GM18508 (cell line): ENCODE data around the gene ZNF516.

Experiments used
- ATAC-seq: cut with Tn5 transposase; IDR thresholded peaks from one replicate; pipeline ENCODE4 v1.9.1; 2021; ENCODE audit warnings: moderate number of reproducible peaks; ENCODE audit not compliant: insufficient read depth, unreplicated experiment

ZNF516 gene

DNA sequence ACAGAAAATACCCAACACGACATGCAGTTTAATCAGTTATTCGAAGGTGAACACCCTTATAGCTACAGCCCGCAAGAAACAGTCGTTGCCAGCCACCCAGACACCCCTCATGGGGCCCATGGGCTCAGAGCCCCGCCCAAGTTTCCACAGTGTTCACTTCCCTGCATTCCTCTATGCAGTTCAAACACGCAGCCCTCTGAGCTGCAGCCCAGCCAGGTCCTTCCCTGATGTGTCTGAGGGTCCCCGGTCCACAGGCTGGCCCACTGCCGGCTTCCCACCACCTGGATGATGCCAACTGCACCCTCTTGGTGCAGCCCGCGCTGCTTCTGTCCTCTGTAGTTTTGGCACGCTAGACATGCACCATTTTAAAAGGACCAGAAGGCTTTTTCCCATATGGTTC is 87.4 kb downstream of the ZNF516 start:
- no peak for ATAC-seq

DNA sequence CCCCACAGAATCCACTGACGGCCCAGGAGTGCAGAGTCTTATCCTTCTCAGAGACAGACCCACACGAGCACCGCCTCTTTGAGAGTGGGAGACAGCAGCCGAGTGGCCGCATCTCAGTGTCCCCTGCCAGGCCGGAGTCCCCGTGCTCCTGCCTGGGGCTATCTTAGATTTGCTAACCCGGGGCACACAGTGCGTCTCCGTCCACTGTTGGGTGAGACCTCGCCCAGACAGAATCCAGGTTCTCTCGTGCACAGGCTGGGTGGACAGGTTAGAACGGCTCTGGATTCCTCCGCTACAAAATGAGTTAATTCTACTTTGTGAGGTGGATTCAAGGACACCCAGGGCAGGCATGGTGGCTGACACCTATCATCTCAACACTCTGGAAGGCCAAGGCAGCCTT is 88.3 kb downstream of the ZNF516 start:
- no peak for ATAC-seq

DNA sequence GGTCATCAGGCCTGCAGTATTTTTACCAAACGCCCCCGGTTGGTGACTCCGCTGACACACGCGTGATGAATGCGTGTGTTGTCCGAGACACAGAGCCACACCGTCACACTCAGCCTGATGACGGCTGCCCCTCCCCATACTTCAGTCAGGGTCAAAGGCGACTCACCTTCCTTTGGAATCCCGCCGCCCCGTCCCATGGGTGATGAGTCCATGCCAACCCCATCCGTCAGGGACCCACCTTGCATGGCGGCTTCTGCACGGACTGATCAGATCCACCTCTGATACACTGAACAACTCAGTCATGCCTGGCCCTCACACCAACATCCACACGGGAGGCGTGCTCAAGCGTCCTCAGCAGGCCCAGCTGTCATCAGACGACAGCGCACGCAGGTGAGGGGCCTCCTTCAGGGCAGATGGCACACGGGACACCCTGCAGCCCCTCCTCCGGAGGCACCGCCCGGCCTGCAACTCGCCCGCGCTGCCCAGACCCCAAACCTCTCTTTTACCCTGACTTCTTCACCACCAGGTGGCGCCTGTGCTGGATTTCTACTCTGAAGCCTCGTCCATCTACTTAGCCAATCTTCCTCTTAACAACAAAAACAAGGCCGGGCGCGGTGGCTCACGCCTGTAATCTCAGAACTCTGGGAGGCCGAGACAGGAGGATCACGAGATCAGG is 89.2 kb downstream of the ZNF516 start:
- no peak for ATAC-seq

DNA sequence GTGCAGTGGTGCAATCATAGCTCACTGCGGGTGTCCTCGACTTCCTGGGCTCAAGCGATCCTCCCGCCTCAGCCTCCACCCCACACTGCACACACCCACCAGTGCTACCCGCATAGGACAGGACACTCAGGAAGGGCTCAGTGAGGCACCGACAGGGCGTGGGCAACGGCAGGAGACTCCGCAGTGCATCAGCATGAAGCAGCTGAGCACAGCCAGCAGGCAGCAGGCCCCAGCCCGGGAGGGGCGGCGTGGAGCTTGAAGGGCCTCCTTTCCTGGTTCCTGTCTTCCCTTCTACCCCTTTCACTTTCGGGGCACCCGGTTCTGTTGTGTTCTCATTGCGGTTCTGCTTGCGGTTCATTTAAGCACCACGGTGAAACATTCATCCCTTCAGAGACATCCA is 89.8 kb downstream of the ZNF516 start:
- ATAC-seq, result no peak

DNA sequence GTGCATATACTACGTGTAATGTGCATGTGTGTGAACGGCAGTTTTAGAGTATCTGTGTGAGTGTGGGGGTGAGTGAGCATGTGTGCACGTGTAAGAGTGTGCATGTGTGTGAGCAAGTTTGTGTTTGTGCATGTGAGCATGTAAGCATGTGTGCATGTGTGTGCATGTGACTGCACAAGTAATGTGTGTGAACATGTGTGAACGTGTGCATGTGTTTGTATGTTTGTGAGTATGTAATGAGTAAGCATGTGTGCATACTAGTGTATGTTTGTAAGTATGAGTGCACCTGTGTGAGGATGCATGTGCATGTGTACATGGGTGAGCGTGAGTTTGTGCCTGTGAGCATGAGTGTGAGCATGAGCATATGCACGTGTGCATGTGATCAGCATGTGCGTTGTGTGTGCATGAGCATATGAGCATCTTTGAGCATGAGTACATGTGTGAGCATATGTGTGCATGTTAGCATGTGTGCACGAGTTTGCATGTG is 90.7 kb downstream of the ZNF516 start:
- no peak for ATAC-seq

DNA sequence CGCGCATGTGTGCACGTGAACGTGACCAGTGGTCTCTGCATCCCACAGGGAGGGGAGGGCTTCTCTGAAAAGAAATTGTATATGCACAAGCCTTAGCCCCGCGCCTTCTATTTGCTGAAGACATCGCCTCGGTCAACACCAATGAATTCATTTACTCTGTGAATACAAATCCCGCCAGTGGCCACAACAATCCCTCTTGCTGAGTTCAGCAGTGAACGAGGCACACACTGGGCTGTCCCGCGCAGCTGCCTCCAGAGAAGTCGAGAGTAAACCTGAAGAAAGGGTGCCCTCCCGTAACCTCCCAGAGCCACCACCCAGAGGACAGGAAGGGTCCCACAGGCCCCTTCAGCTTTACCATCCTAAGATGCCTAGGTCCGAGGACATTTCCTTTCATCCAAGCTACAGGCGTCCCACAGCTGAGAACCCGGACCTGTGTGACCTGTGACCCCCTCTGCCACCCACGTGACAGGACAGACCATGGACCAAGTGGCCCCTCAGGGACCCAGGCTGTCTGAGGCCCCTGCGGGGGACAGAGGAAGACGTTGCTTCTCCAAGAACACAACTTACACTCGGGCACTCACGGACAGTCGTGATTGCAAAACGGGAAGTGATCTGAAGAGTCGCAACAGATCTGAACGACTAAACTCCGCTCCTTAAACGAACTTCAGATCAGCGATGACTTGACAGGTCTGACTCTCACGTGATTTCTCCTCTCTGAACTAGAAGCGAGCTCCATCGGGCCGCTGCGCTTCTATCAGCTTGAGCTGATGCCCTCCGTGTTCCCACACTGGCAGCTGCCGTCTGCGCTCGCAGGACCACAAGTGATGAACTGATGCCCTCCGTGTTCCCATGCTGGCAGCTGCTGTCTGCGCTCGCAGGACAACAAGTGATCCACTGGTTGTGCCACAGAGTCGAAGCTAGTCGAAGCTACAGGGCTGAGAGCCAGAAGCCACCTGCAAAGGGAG is 92.7 kb downstream of the ZNF516 start:
- ATAC-seq, result no peak

DNA sequence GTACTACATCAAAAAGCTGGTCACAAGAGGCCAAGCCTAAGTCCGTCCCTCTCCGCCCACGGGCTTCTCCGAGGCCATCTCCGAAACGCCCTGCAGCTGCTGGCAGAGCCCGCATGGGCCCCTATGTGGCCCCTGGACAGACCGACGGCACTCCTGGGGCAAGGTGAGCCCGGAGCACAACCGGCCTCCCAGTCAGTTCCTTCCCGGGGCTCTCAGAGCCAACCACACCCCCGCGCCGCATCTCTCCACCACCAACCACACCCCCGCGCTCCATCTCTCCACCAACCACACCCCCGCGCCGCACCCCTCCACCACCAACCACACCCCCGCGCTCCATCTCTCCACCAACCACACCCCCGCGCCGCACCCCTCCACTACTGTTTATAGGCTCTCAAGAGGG is 93.5 kb downstream of the ZNF516 start:
- ATAC-seq, result no peak

DNA sequence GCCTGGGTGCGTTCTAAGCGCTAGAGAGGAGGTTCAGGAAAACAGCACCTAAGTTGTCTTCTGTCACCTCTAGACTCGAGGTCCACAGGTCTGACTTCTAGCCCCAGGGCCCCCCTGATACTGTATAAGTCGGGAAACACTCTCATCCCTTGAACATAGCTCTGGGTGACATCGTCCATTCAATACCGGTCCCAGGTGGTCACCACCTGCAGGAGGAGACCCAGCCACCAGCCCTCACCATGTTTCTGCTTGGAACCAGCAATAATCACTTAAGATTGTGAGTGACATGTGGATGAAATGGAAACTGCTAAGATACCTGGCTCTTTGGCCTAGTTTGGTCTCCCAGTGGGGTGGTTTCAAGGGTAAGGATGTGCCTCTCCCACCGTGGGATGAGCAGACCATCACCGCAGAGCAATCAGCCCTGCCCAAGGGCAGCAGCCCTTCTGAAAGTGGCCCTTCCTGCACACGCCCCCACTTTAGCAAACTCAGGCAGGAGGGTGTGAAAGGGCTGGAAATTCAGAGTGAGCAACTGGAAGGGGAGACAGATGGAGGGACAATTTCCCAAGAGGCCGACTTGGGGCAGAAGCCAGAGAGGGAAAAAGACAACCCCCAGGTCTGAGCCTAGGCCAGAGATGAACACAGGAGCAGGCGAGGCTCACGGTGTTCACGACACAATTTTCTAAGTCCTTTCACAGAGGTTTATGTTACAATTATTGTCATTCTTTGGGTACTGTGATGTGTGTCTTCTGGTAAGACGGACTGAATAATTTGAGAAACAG is 95.2 kb downstream of the ZNF516 start:
- no peak for ATAC-seq

DNA sequence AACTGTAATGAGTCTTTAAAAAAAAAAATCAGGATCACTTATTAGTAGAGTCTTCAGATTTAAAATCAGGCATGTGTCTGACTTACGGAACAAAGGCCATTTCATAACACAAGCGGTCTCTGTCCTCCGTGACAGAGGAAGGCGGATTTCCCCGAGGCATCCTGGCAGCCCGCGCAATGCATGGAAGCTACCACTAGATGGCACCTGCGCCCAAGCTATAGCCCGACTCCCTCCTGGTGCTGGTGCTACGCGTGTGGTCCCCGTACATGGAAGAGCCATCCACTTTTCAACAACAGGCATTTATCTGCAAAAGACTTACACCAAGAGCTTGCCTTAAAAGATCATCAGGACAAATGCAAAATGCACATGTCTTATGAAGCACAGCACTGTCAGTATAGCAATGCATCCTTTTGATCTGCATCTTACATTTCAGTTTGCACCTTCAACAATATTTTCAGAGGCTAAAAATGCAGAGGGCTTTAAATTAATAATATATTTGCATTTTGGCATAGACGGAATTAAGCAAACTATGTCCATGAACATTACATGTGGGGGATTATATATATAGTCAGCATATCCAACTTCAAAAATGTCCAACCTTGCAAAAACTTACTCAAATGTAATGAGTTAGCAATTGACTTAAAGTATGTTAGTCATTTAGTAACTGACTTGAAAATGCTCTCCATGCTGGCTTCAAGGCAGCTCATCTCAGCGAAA is 96.0 kb downstream of the ZNF516 start:
- ATAC-seq, result no peak

DNA sequence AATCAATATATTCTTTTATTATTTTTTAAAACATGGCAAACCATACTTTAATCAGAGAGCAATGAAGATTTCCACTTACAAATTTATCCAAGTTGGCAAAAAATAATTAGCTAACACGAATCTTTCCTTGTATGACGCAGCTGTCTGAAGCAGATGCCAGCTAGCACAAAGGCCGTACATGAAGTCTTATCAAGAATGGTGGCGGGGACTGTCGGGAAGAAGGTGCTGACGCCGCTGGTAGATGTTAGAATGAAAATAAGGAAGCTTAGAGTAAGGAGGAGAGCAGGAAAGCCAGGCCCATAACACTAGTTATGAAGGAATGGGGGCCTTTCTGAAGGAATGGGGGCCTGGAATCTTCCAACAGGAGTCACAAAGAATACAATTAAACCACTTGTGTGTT is 96.7 kb downstream of the ZNF516 start:
- ATAC-seq, result no peak

DNA sequence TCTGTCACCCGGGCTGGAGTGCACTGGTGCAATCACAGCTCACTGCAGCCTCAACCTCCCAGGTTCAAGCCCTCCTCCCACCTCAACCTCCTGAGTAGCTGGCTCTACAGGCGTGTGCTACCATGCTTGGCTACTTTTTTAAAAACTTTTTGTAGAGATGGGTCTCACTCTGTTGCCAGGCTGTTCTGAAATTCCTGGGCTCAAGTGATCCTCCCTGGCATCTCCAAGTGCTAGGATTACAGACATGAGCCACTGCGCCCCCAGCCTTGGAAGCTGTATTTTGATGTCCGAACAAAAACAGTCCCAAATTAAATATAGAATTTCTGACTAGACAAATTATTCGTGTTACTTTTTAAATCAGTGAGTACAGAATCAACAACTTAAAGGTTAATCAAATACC is 97.4 kb downstream of the ZNF516 start:
- ATAC-seq, result no peak

DNA sequence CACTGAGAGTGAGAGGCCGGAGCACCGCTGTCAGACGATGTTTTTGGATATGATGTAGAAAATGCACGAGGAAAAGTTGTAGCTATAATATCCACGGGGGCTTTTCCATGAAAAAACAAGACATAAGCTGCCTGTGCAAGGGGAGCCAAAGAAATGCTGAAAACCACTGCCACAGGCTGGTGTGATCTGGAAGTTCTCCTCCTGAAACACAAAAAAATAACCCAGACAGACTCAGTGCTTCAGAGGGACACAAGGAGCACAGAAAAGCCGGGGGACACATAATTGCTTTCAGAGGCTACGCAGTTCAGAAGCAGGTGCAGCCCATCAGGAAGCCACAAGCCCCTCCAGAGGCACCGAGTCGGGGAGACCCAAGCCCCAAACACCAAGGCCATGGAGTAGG is 98.2 kb downstream of the ZNF516 start:
- ATAC-seq, result no peak

DNA sequence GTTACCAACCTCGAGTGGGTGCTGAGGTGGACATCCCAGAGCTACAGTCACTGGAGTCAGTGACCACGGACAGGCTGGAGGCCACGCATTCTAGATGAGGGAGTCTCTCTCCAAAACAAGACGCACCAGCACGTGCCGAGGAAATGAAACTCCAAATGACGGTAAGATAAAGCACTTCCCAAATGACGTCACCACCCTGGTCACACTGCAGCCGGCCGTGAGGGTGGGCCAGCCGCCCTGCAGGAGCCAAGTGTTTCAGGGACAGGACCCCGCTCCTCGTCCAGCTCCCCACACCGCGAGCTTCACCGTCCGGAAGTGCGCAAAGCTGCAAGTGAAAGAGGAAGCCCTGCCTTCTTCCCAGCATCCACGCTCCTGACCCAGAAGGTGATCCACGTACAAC is 99.4 kb downstream of the ZNF516 start:
- no peak for ATAC-seq

DNA sequence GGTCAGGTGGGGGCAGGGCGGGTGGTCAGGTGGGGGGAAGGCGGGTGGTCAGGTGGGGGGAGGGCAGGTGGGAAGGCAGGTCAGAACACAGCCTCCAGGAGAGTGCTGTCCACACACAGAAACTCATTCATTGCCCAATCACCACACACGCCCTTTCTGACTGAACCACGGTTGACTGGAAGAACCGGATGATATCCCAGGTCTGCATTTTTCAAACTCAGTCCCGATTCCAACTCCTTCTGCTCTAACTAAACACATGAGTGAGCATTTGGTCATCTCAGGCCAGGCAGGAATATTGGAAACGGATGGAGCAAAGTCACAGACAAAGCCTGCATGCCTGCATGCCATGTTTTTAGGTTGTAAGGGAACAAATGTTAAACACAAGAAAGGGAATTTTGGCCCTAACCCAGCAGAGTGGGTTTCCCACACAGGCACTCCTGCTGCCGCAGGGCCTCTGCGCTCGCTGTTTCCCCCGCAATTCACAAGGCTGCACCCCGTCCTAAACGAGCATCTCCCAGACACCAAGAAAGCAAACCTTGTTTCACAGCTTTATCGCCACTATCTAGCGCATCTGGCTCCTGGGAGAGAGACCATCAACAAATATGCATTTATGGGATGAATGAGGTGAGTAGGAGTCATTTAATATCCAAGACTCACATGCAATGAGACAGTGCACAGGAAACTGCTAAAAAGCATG is 100.1 kb downstream of the ZNF516 start:
- no peak for ATAC-seq

DNA sequence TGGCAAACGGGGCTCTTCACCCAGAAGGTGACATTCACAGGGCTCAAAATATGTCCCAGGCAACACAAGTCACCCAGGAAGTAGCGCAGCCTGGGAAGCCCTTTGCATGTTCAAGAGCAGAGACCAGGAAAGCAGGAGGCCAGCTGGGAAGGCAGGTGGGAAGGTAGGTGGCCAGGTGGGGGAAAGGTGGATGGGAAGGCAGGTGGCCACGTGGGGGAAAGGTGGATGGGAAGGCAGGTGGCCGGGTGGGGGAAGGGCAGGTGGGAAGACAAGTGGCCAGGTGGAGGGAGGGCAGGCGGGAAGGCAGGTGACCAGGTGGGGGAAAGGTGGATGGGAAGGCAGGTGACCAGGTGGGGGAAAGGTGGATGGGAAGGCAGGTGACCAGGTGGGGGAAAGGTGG is 102.7 kb downstream of the ZNF516 start:
- ATAC-seq, result no peak

DNA sequence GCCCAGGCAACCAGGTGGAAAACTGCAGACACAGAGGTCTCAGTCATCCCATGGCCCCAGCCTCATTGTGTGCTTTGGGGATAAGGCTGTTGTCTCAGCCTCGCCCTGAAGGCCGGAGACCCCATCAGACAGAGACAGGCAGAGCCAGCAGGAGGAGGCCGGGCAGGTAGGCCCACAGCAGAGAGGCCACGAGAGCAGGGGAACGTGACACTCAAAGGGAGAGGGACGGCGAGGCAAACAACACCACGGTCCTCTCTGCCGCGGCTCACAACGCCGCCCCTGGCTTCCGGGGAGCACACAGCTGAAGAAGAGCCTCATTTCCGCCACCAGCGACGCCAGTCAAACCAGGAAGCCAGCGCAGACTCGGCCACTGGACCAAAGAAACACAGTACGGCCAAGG is 103.3 kb downstream of the ZNF516 start:
- no peak for ATAC-seq

DNA sequence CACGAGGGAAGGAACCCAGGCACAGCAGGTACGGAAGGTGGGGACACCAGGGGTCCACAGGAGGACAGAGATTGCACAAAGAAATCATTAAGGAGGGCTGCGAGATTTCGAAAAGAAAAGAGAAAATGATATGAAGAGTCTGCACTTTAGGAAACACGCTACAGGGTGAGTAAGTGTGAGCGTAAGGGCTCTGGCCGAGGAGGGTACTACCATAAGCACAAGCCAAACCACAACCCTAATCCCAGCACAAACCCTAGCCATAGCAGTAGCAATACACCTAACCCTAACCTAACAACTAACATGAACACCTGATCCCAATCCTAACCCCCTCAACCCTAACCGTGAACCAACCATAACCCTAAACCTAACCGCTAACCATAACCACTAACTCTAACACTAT is 104.0 kb downstream of the ZNF516 start:
- no peak for ATAC-seq

DNA sequence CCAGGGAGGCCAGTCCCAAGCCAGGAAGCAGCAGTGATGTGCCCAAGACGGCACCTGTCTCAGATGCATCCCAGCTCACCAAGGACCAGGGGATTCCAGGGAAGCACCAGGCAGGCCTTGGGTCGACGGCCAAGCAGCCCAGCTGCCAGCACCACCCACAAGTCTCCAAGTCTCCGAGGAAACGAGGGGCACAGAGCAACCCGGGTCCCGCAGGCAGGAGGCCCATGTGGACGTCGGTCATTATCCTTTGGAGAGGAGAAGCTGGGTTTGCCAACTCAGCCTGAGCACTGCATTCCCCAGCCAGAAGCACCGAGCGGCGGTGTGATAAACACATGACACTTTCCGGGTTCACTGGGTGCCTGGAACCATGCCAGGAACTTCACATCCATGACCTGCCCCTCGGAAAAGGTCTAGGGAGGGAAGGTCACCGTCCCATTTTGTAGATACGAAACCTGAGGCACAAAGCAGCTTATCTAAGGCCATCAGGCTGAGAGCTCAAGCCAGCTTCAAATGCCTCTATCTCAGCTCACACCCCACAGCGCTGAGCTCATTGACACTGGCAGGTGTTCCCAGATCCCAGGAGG is 104.5 kb downstream of the ZNF516 start:
- no peak for ATAC-seq

DNA sequence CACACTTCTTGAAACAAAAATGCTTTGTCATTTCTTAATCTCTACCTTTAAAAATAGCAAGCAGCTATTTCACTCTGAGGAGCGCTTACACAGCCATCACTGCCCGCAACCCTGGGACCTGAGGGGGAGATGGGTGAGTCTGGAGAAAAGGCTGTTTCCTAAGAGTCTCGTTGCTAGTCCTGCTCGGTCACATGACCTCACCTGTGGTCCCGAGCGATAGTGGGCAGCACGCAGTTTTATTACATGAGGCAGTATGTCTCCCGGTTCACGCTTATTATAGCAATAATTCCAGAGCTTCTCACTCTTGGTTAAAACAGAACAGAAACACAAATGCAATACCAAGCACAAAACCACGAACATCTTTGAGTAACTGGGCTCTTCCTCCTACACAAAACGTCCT is 105.3 kb downstream of the ZNF516 start:
- no peak for ATAC-seq
